MM.1S (cell line): ENCODE data around the gene DUSP12.

ENCODE experiments used
- CTCF ChIP-seq: fragments of 300-600 bp; sonication (generic); IDR thresholded peaks from 2 replicates; pipeline ENCODE4 v1.5.1; 2016; ENCODE audit warnings: antibody characterized with exemption, low read length, mixed read lengths
- EZH2phosphoT487 ChIP-seq: fragments of 300-600 bp; sonication (generic); IDR thresholded peaks from 2 replicates; pipeline ENCODE4 v1.6.1; 2018; ENCODE audit warnings: antibody characterized with exemption, low read length

- TF ChIP-seq CTCF: no peak
- no peak for TF ChIP-seq EZH2phosphoT487
Measured at GRCh38 chr1:161781995-161782394, 32.4 kb downstream of the DUSP12 start.
